ENCODE measurements around the gene CD69.
"Not testable (repeated sequence)": the region's sequence is repeated elsewhere in the genome, so short reads cannot be mapped to it uniquely, and the experiment has no call there.

The CD69 gene

DNA sequence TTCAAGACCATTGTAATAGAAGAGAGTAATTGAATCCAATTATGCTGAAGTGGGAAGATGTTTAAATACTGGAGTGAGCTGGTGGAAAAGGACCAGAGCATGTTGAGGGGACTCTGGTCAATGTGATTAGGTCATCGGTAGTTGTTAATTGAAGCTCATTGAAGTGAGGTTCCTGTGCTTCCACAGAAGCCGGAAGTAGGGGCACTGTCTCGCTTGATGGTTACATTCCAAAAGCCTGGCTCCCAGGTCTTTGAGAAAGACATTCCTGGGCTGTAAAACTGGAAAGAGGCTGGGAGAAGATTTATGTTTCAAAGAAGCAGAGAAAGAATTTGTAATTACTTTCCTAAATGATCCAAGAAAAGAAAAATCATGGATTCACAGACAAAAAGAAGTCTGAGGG is 15.5 kb downstream of the CD69 start:
- no peak for DNase-seq

DNA sequence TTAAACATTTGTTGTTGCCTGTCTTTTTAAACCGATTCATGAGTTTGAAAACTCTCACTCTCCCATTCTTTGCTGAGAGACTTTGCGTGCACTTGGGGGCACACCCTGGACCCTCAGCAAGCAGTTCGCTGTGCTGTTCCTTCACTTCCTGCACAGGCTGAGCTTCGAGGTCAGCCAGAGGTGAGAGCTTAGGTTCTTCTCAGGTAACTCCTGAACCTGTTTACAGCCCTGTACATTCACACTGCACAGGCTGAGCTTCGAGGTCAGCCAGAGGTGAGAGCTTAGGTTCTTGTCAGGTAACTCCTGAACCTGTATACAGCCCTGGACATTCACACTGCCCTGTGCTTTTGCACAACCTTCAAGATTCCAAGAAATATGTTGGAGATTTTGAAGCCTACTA is 18.0 kb downstream of the CD69 start:
- no peak for DNase-seq

DNA sequence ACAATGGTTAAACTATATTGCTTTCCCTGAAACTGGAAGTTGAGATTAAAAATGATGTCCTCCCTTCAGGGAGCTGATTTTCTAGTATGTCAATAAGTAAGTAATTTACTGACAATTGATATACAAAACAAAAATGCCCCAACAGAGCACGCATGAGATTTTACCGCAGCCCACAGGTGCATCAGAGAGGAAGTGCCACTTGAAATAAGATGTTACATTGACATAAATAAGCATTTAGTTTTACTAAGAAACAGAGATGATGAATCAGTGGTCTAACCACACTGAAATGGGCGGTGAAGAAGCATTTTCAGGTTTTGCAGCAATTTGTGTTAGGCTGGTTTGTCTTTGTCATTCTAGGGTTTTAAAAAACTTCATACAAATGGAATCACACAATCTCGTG is 19.0 kb downstream of the CD69 start:
- DNase-seq: no peak

- no peak for DNase-seq
Observed at GRCh38 chr12:9740106-9740750, 20.5 kb downstream of the CD69 start.

DNA sequence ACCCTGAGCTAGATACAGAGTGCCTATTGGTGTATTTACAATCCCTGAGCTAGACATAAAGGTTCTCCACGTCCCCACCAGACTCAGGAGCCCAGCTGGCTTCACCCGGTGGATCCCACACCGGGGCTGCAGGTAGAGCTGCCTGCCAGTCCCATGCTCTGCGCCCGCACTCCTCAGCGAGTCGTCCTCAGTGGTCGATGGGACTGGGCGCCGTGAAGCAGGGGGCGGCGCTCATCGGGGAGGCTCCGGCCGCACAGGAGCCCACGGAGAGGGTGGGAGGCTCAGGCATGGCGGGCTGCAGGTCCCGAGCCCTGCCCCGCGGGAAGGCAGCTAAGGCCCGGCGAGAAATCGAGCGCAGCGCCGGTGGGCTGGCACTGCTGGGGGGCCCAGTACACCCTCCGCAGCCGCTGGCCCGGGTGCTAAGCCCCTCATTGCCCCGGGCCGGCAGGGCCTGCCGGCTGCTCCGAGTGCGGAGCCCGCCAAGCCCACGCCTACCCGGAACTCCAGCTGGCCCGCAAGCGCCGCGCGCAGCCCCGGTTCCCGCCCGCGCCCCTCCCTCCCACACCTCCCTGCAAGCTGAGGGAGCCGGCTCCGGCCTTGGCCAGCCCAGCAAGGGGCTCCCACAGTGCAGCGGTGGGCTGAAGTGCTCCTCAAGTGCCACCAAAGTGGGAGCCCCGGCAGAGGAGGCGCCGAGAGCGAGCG is 21.1 kb downstream of the CD69 start:
- not testable (repeated sequence) for DNase-seq

DNA sequence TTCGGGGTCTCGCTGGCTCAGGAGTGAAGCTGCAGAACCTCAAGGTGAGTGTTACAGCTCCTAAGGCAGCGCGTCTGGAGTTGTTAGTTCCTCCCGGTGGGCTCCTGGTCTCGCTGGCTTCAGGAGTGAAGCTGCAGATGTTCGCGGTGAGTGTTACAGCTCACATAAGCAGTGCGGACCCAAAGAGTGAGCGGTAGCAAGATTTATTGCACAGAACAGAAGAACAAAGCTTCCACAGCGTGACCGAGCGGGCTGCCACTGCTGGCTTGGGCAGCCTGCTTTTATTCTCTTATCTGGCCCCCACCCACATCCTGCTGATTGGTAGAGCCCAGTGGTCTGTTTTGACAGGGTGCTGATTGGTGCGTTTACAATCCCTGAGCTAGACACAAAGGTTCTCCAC is 21.8 kb downstream of the CD69 start:
- DNase-seq: not testable (repeated sequence)

DNA sequence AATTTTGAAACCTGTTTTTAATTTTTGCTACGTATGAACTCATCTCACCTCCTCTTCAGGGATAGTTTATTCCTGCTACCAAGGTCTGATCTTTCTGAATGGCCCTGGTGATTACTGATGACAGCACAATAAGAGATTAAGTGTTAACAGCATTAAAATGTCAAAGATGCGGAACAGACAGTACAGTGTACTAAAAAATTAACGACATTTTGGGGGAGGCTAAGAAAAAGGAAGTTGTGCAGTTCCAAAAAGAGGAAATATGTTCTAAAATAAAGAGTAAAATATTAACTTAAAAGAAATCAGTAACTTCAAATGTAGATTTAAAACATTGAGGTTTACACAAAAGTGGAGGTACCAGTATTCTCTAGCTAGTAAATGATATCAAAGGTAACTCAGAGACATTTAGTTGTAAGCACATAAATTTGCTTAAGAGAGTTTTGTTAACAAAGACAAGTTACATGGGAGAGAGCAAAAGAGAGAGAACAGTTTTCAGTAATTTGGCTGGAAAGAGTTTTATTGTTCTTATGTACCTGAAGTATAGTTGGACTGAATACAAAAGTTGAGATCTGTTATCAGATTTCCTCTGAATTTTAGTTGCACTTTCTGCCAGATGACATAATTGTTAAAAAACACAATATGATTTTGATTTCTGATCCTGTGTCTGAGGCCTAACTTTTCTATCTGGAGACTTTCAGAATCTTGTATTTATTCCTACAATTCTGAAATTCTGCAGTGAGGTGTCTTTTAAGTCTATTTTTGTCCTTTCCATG is 23.6 kb downstream of the CD69 start:
- DNase-seq: no peak

GRCh38 chr12:9735601-9736000 is 25.1 kb downstream of the CD69 start:
- no peak for DNase-seq

DNA sequence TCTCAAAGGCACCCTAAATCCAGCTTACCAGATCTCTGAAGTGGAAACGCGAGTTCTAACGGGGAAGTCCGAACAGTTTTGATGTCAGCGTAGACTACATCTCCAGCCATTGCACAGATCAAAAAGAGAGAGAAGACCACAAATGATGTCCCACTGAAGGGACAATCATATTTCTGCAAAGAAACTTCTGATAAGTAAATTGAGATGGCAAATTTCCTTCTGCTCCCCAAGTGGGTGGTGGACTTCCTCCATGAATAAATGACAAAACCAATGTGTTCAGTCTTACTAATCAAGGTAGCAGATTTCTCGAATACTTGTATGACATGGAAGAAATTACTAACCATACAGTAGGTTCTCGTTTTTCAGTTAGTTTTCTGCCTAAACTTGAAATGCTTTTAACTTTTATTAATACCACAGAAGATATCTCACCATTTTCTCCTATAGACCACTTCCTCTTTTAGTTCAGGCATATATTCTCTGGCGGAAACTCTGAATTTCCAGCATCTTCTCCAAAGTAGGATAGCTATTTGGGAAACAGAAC is 27.7 kb downstream of the CD69 start, which contains the start of gene CLECL1:
TSS of gene CLECL1 (minus strand) at position 177 of the 541 bp plus-strand sequence.
- DNase-seq: no peak

- DNase-seq: no peak
Observed at GRCh38 chr12:9731797-9732196, 28.9 kb downstream of the CD69 start.

- no peak for DNase-seq
Observed at GRCh38 chr12:9731393-9731792, 29.3 kb downstream of the CD69 start.

- DNase-seq: no peak
Observed at GRCh38 chr12:9730591-9730990, 30.1 kb downstream of the CD69 start.

DNA sequence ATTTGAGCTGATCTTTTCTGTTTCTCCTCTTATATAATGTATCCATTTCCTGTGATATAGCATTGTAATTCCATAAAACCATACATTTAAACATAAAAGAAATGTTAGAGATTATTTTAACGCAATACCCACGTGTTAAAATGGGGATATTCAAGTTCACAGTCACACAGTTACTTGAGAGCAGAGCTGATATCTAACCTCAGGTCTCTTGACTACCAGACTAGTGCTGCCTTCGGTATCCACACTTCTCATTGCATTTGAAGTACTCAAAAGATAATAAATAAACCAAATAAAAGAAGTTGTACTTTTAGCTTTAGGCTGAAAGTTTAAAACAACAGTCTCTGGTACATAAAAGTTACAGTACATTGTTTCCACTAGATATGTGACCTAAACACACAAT is 30.7 kb downstream of the CD69 start:
- no peak for DNase-seq

- no peak for DNase-seq
Observed at GRCh38 chr12:9729082-9729481, 31.6 kb downstream of the CD69 start.

DNA sequence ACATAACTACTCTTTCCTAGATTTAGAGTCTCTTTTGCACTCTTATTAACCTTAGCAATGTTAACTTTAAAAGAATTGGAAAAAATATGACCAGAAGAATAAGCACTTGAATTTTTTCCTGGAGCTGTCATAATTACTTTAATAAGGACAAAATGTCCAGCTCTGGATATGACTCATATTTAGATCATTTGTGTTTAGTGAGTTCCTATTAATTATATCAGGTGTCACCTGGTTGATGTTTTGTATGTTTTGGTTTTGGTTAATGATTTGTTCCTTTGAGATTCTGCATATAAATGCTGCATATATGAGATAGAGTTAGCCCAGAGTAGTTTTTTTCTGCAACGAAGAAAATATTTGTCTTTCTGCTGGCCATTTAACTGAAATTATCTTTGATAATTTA is 32.9 kb downstream of the CD69 start:
- DNase-seq: no peak

DNA sequence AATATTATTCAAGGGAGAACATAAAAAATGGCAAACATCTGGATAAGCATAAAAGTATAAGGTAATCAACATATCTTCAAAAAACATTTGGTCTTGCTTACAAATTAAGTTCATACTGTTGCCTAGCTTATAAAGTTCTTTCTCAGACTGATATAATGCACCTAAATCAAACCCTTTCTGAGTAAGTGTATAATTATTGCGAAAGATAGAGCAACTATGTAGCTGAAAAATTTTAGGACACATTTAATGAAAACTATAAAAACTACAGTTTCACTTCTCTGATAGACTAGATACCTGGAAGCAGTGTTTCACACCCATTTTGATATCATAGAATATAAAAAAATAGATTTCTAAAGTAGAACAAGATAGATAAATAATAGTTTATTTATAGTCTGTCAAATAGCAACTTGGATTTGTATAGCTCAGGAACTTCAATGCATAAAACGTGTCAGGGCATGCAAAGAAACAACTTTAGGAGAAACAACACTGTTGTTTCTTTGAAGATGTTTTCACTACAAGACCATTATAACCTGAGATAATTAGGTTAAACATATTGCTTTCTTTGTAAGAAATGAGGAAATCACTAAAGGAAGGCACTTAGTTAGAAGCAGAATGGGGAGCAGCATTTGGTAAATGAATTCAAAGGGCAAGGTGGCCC is 35.4 kb downstream of the CD69 start:
- DNase-seq: no peak

DNA sequence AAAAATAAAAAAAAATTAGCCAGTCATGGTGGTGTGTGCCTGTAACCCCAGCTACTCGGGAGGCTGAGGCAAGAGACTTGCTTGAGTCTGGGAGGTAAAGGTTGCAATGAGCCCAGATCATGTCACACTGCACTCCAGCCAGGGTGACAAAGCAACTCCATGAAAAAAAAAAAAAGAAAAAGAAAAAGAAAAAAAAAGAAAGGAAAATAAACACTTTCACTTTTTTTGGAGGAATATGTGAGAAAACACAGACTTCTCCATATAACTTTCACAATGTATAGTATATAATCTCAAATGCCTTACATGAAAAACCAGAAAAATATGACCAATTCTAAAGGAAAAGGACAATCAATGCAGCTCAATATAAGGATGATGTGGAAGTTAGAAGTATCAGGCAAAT is 36.7 kb downstream of the CD69 start:
- DNase-seq: no peak

DNA sequence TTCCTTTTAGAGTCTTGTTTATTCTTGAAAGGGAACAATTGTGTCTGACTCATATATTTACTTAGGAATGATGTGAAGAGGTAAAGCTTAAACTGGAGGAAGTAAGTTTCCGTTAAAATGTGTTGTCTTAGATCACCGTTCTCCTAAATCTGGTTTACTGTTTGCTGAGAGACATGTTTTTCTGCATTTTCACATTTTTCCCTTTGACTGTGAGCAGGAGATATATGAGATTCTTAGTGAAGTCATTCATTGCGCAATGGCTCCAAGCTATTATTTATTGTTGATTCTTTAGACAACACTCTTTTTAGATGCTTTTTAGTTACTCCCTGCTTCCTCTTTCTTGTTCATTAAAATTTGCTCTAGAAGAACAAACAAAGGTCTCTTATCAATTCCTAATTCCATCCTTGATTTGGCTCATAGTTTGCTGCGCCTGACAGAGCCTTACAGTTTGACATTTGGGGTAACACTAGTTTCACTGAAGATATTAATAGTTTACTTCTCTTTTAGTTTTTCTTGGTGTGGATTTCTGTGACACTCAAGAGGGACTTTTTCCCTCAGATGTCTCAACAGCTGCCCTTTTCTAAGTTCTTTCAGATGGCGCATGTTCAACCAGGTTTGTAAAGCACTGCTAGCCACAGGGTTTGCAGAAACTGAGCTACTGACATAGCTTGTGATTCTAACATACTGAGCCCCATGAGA is 39.2 kb downstream of the CD69 start:
- no peak for DNase-seq

GRCh38 chr12:9719790-9720189 is 40.9 kb downstream of the CD69 start:
- DNase-seq: no peak

- DNase-seq: no peak
Observed at GRCh38 chr12:9718968-9719367, 41.7 kb downstream of the CD69 start.

GRCh38 chr12:9717070-9717925 is 43.4 kb downstream of the CD69 start:
- DNase-seq: no peak

All from GOT3 (cell line).